Suprapubic skin (tissue), 3 donors: Measurements from ENCODE around the gene PRR11.

Experiments
- EP300 ChIP-seq: sonication (generic); formaldehyde crosslinking; IDR thresholded peaks from one replicate; pipeline ENCODE4 v1.6.1; 2017; ENCODE audit warnings: antibody characterized with exemption
- TF ChIP-seq, protein P1 (sequence below), 2 donors: fragments of 200-600 bp in 1 of 2; fragments of 450-650 bp in 1 of 2; sonication (generic) in 1 of 2; IDR thresholded peaks; one replicate each; pipeline ENCODE4 v1.5.1; 2016 to 2019; ENCODE audit warnings: antibody characterized with exemption in 2 of 2, mild to moderate bottlenecking in 1 of 2, moderate library complexity in 1 of 2

DNA sequence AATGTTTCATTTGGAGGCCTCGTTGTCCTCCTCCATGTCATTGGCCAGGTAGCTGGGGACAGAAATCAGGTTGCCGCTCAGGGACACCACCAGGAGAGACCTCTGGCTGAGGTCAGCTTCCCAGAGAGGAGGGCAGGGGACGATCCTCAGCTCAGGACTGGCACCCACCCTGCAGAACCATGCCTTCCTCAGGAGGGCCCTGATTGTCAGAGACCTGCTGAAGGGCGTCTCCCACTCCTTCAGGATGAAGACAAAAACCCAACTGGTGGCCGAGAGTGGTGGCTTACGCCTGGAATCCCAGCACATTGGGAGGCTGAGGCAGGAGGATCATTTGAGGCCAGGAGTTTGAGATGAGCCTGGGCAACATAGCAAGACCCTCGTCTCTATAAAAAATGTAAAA lies 19.5 kb downstream of the PRR11 start:
- TF ChIP-seq, protein P1, sequence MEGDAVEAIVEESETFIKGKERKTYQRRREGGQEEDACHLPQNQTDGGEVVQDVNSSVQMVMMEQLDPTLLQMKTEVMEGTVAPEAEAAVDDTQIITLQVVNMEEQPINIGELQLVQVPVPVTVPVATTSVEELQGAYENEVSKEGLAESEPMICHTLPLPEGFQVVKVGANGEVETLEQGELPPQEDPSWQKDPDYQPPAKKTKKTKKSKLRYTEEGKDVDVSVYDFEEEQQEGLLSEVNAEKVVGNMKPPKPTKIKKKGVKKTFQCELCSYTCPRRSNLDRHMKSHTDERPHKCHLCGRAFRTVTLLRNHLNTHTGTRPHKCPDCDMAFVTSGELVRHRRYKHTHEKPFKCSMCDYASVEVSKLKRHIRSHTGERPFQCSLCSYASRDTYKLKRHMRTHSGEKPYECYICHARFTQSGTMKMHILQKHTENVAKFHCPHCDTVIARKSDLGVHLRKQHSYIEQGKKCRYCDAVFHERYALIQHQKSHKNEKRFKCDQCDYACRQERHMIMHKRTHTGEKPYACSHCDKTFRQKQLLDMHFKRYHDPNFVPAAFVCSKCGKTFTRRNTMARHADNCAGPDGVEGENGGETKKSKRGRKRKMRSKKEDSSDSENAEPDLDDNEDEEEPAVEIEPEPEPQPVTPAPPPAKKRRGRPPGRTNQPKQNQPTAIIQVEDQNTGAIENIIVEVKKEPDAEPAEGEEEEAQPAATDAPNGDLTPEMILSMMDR (IDR thresholded peaks at IDR 0.05) = no peak
- no peak for TF ChIP-seq EP300
